ENCODE measurements around the gene SLC5A6.

The SLC5A6 gene

GRCh38 chr2:27236626-27237025 is 24.6 kb upstream of the SLC5A6 start:
- DNase-seq = no peak

GRCh38 chr2:27236136-27236535 is 24.1 kb upstream of the SLC5A6 start:
- DNase-seq = no peak

GRCh38 chr2:27233341-27233740 is 21.3 kb upstream of the SLC5A6 start:
- DNase-seq = no peak

GRCh38 chr2:27231921-27232320 is 19.9 kb upstream of the SLC5A6 start:
- no peak for DNase-seq

- DNase-seq = no peak
Measured at GRCh38 chr2:27227501-27227900, 15.4 kb upstream of the SLC5A6 start.

- no peak for DNase-seq
Measured at GRCh38 chr2:27225526-27225925, 13.5 kb upstream of the SLC5A6 start.

- no peak for DNase-seq
Measured at GRCh38 chr2:27223416-27223815, 11.3 kb upstream of the SLC5A6 start.

GRCh38 chr2:27222407-27222806 is 10.3 kb upstream of the SLC5A6 start:
- DNase-seq = no peak

- DNase-seq = no peak
Measured at GRCh38 chr2:27221166-27221565, 9.1 kb upstream of the SLC5A6 start.

- DNase-seq = no peak
Measured at GRCh38 chr2:27220091-27220490, 8.0 kb upstream of the SLC5A6 start.

- no peak for DNase-seq
Measured at GRCh38 chr2:27219091-27219490, 7.0 kb upstream of the SLC5A6 start.

- DNase-seq = no peak
Measured at GRCh38 chr2:27218614-27219013, 6.5 kb upstream of the SLC5A6 start.

- DNase-seq = peak; percentile 10 to 82 (median 69)
Measured at GRCh38 chr2:27217173-27218121, 5.4 kb upstream of the SLC5A6 start, which contains the start of gene CAD. Gene CAD, plus strand, starts transcription at chr2:27217369. Its CDS starts 183 bp downstream, at chr2:27217552.

- DNase-seq = no peak
Measured at GRCh38 chr2:27216416-27217137, 4.5 kb upstream of the SLC5A6 start.

GRCh38 chr2:27214941-27215340 is 2.9 kb upstream of the SLC5A6 start:
- no peak for DNase-seq

GRCh38 chr2:27212626-27213471 is 781 bp upstream of the SLC5A6 start:
- DNase-seq = peak in 2 of 14 donors; percentile 45 to 54

- peak in 1 of 14 donors; percentile 48 for DNase-seq
Measured at GRCh38 chr2:27211241-27211942, 676 bp downstream of the SLC5A6 start.

GRCh38 chr2:27209621-27210401 is 2.3 kb downstream of the SLC5A6 start:
- no peak for DNase-seq

- no peak for DNase-seq
Measured at GRCh38 chr2:27208486-27209050, 3.5 kb downstream of the SLC5A6 start.

- no peak for DNase-seq
Measured at GRCh38 chr2:27206346-27206745, 5.7 kb downstream of the SLC5A6 start.

- no peak for DNase-seq
Measured at GRCh38 chr2:27205206-27205605, 6.9 kb downstream of the SLC5A6 start.
